Endothelial cell of umbilical vein (primary cell): Measurements from ENCODE around the gene PAIP2. TPM values are rescaled to one million over a fixed set of nuclear protein-coding genes. Genes with fewer than 3 reads are reported as not detected.

Experiments
- BruUV-seq: library from RNA; stranded (reverse); fragments of 400-500 nt; replicated peaks from 2 replicates; lab custom pipeline; 2021; lab: Mats Ljungman, UMichigan
- CTCF ChIA-PET: fragments of 300-600, 350-600 bp; sonication (Branson Sonifier 250); formaldehyde crosslinking; loops from one replicate; lab custom pipeline; 2021; ENCODE audit warnings: antibody characterized with exemption, inconsistent platforms; lab: Charles Lee
- POLR2A ChIA-PET: fragments of 300-600, 350-600 bp; sonication (Branson Sonifier 250); formaldehyde crosslinking; loops from one replicate; lab custom pipeline; 2021; ENCODE audit warnings: antibody characterized with exemption, inconsistent platforms; lab: Charles Lee
- DNase-seq: peaks from one replicate; pipeline ENCODE4 v3.0.0-alpha.2; 2011; ENCODE audit warnings: low read depth, low spot score
- FAIRE-seq: peaks from 2 replicates; lab custom pipeline; 2011; peaks lifted over from hg19 to GRCh38; lab: Jason Lieb, UNC
- H2AFZ ChIP-seq: 2 replicates; pipeline ENCODE4 v1.6.0; 2012; ENCODE audit warnings: low read depth, low read length, control low read depth, inconsistent platforms
- H3K27ac ChIP-seq: 2 replicates; pipeline ENCODE4 v1.5.1; 2011; ENCODE audit warnings: low read depth, mild to moderate bottlenecking, control low read depth, low read length, moderate library complexity; ENCODE audit not compliant: insufficient read depth
- H3K27me3 ChIP-seq, 2 experiments: 2 replicates each; pipeline versions ENCODE4 v1.6.0 to v1.6.1; 2011; ENCODE audit warnings: low read length in 2 of 2, mixed read lengths in 1 of 2; ENCODE audit not compliant: control insufficient read depth in 2 of 2, insufficient read depth in 2 of 2
- H3K36me3 ChIP-seq, 2 experiments: 2 replicates in 1 of 2; 3 replicates in 1 of 2; pipeline ENCODE4 v1.5.1; 2011; ENCODE audit warnings: low read length in 2 of 2, mild to moderate bottlenecking in 1 of 2, moderate library complexity in 1 of 2; ENCODE audit not compliant: control insufficient read depth in 2 of 2, insufficient read depth in 2 of 2; ENCODE audit errors: extremely low read depth in 1 of 2
- H3K4me1 ChIP-seq: 3 replicates; pipeline ENCODE4 v1.5.1; 2011; ENCODE audit warnings: mild to moderate bottlenecking, low read length; ENCODE audit not compliant: control insufficient read depth, insufficient read depth; ENCODE audit errors: extremely low read depth
- H3K4me2 ChIP-seq: 2 replicates; pipeline ENCODE4 v1.6.1; 2011; ENCODE audit warnings: low read length, control low read depth, mixed read lengths; ENCODE audit not compliant: insufficient read depth
- H3K4me3 ChIP-seq, 3 experiments: fragments of 200-600 bp in 1 of 3; sonication (generic), shearing (Covaris generic) in 1 of 3; replicated peaks in 1 of 3; 2 replicates each; pipeline ENCODE4 v1.5.1; 2011 to 2016; ENCODE audit warnings: control low read depth in 3 of 3, low read length in 3 of 3, mild to moderate bottlenecking in 2 of 3, inconsistent platforms in 1 of 3, low read depth in 1 of 3, moderate library complexity in 1 of 3; ENCODE audit not compliant: insufficient read depth in 1 of 3
- H3K79me2 ChIP-seq: 2 replicates; pipeline ENCODE4 v1.6.0; 2012; ENCODE audit warnings: low read length, inconsistent platforms; ENCODE audit not compliant: control insufficient read depth, insufficient read depth
- H3K9ac ChIP-seq: replicated peaks from 2 replicates; pipeline ENCODE3; 2011; ENCODE audit warnings: low read length, control low read depth; ENCODE audit not compliant: insufficient read depth; ENCODE audit errors: extremely low read depth
- H3K9me1 ChIP-seq: replicated peaks from 3 replicates; pipeline ENCODE4 v1.6.0; 2011; ENCODE audit warnings: mild to moderate bottlenecking, low read length; ENCODE audit not compliant: control insufficient read depth, insufficient read depth; ENCODE audit errors: extremely low read depth
- H3K9me3 ChIP-seq: replicated peaks from 2 replicates; pipeline ENCODE4 v1.5.1; 2012; ENCODE audit warnings: low read length, inconsistent platforms; ENCODE audit not compliant: control insufficient read depth, insufficient read depth
- H4K20me1 ChIP-seq: replicated peaks from 2 replicates; pipeline ENCODE3; 2011; ENCODE audit warnings: mild to moderate bottlenecking, low read length; ENCODE audit not compliant: control insufficient read depth, insufficient read depth; ENCODE audit errors: extremely low read depth
- EZH2 ChIP-seq: IDR thresholded peaks from 2 replicates; pipeline ENCODE4 v1.6.1; 2012; ENCODE audit warnings: borderline replicate concordance, low read depth, mild to moderate bottlenecking, moderate library complexity, low read length, inconsistent platforms; ENCODE audit not compliant: severe bottlenecking
- FOS ChIP-seq: IDR thresholded peaks from 2 replicates; pipeline ENCODE4 v1.6.1; 2011; ENCODE audit warnings: mild to moderate bottlenecking, low read length, moderate library complexity, borderline replicate concordance; ENCODE audit not compliant: insufficient read depth
- GATA2 ChIP-seq: IDR thresholded peaks from 2 replicates; pipeline ENCODE4 v1.7.0; 2011; ENCODE audit warnings: low read depth, mild to moderate bottlenecking, moderate library complexity, mixed read lengths, low read length; ENCODE audit not compliant: insufficient read length, insufficient read depth
- JUN ChIP-seq: IDR thresholded peaks from 2 replicates; pipeline ENCODE4 v1.6.1; 2011; ENCODE audit warnings: borderline replicate concordance, low read depth; ENCODE audit not compliant: insufficient read length, insufficient read depth
- MYC ChIP-seq: IDR thresholded peaks from one replicate; pipeline ENCODE4 v1.6.1; 2011; ENCODE audit warnings: mild to moderate bottlenecking, low read depth, low read length
- POLR2A ChIP-seq: IDR thresholded peaks from 2 replicates; pipeline ENCODE4 v1.6.1; 2012; ENCODE audit warnings: low read depth, mild to moderate bottlenecking, control low read depth, low read length
- dilution Hi-C: fragments of 300-500 bp; cut with MboI; formaldehyde crosslinking; loops from one replicate; pipeline ENCODE4 v1.15.0; 2019; ENCODE audit warnings: low sequenced_read_pairs; ENCODE audit not compliant: extremely low pct_ligation_motif_present
- intact Hi-C: fragments of 100-400 bp; cut with micrococcal nuclease; formaldehyde crosslinking; loops from one replicate; pipeline ENCODE4 v1.10.0; 2022
- polyA plus RNA-seq, 4 experiments: library from polyadenylated mRNA; depleted of rRNA in 3 of 4; stranded (reverse) in 3 of 4; unstranded in 1 of 4; fragments of >200 nt; gene quantifications; 2 replicates each; pipeline versions ENCODE4 v1.2.1 to v1.2.3, GENCODE V29; 2011 to 2012; ENCODE audit warnings: missing spikeins in 1 of 4
- total RNA-seq: library from RNA; stranded (reverse); gene quantifications from 2 replicates; pipeline ENCODE4 v1.2.3, GENCODE V29; 2021
- TF ChIP-seq, protein P1 (sequence below): IDR thresholded peaks from 2 replicates; pipeline ENCODE4 v1.6.1; 2011; ENCODE audit not compliant: insufficient read depth, insufficient read length
- TF ChIP-seq, protein P2 (sequence below), 2 donors: IDR thresholded peaks; 1 replicate in 1 of 2; 2 replicates in 1 of 2; pipeline ENCODE4 v1.5.1; 2011; ENCODE audit warnings: low read length in 2 of 2, mild to moderate bottlenecking in 2 of 2, moderate library complexity in 2 of 2, control low read depth in 1 of 2, inconsistent platforms in 1 of 2, low read depth in 1 of 2; ENCODE audit not compliant: insufficient read depth in 1 of 2; ENCODE audit errors: extremely low read depth in 1 of 2

The PAIP2 gene
- total and polyA plus RNA-seq, 2 donors (not counting 3 experiments of a cell fraction or from before 2014, with no cell fraction given) = 52.1 to 80.4 TPM

DNA sequence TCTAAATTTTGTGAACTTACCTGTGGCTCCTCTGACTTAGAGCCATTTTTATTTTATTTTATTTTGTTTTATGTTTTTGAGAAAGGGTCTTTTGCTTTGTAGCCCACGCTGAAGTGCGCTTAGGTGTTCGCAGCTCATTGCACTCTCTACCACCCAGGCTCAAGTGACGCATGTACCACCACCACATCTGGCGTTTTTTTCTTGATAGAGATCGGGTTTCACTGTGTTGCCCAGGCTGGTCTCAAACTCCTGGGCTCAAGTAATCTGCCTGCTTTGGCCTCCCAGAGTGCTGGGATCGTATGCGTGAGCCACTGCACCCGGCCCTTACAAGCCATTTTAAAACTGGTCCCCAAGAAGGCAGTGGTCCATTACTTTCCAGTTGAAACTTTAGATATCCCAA, 29.6 kb upstream of the PAIP2 start:
- Histone ChIP-seq H3K4me3 (no peak overlapping the region), H3K79me2 (peaks cover 100% of the 10 kb centered on the region), H4K20me1 (peaks cover 43% of the 10 kb centered on the region), H3K9me1 (no peaks in the 10 kb centered on the region), H3K4me1 (no peaks in the 10 kb centered on the region), H3K4me2 (no peak overlapping the region), H2AFZ (no peak overlapping the region), H3K27me3 (no peaks in the 10 kb centered on the region), H3K36me3 (peaks cover 12 to 13% of the 10 kb centered on the region in 2 experiments), H3K27ac (no peak overlapping the region), H3K9ac (no peak overlapping the region), H3K9me3 (no peaks in the 10 kb centered on the region)
- TF ChIP-seq, protein P1, sequence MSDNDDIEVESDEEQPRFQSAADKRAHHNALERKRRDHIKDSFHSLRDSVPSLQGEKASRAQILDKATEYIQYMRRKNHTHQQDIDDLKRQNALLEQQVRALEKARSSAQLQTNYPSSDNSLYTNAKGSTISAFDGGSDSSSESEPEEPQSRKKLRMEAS = no peak
- TF ChIP-seq FOS (no peak), POLR2A (no peak), JUN (no peak), EZH2 (no peak), GATA2 (no peak), MYC (no peak)
- TF ChIP-seq, protein P2, sequence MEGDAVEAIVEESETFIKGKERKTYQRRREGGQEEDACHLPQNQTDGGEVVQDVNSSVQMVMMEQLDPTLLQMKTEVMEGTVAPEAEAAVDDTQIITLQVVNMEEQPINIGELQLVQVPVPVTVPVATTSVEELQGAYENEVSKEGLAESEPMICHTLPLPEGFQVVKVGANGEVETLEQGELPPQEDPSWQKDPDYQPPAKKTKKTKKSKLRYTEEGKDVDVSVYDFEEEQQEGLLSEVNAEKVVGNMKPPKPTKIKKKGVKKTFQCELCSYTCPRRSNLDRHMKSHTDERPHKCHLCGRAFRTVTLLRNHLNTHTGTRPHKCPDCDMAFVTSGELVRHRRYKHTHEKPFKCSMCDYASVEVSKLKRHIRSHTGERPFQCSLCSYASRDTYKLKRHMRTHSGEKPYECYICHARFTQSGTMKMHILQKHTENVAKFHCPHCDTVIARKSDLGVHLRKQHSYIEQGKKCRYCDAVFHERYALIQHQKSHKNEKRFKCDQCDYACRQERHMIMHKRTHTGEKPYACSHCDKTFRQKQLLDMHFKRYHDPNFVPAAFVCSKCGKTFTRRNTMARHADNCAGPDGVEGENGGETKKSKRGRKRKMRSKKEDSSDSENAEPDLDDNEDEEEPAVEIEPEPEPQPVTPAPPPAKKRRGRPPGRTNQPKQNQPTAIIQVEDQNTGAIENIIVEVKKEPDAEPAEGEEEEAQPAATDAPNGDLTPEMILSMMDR (IDR thresholded peaks at IDR 0.05; ENCODE audit: extremely low read depth in 1 of 2, insufficient read depth in 1 of 2, low read depth in 1 of 2, low read length in 2 of 2) = no peak
- BruUV-seq = no TSS peak
- FAIRE-seq (no peak), DNase-seq (no peak)
- POLR2A ChIA-PET = no interaction called here
- intact Hi-C loops (no loop called here), dilution Hi-C loops (no loop called here)
- CTCF ChIA-PET = interaction anchor here (0.9 to 1.1 kb wide), 3 partner anchors 12 to 24 kb away, joined by 3 read pairs; no protein-coding TSS in a partner anchor
